K562 (cell line): ENCODE results near the gene RAE1. TPM values are rescaled to one million over a fixed set of nuclear protein-coding genes. Genes with fewer than 3 reads are reported as not detected.
A peak's percentile ranks its signal among the peaks of the same experiment; 100 is the strongest.

ENCODE experiments used
- ATAC-seq: fragments of 200-7000 bp; cut with Tn5 transposase; 3 replicates; pipeline ENCODE4 v1.9.1; 2020; ENCODE audit warnings: moderate library complexity
- BruUV-seq: library from RNA; stranded (reverse); fragments of 400-500 nt; replicated peaks from 2 replicates; lab custom pipeline; 2021; lab: Mats Ljungman, UMichigan
- CTCF ChIA-PET: fragments of 300-600 bp; formaldehyde crosslinking; extraction: SDS; loops from one replicate; lab custom pipeline; 2021; ENCODE audit warnings: low intra/inter-chr PET ratio; lab: Yijun Ruan, JAX
- POLR2A ChIA-PET: fragments of 300-600, 350-650 bp; sonication (Branson Sonifier 250); formaldehyde crosslinking; extraction: SDS; loops from one replicate; lab custom pipeline; 2021; ENCODE audit warnings: antibody characterized with exemption, inconsistent platforms; lab: Yijun Ruan, JAX
- DNase-seq, 4 experiments: peaks; one replicate each; pipeline versions ENCODE4 v3.0.0 to v3.0.0-alpha.2; 2011 to 2018; ENCODE audit warnings: low spot score in 3 of 4, mixed read lengths in 3 of 4; ENCODE audit errors: extremely low read depth in 1 of 4
- FAIRE-seq: peaks from 2 replicates; lab custom pipeline; 2011; peaks lifted over from hg19 to GRCh38; lab: Jason Lieb, UNC
- H2AFZ ChIP-seq: 2 replicates; pipeline ENCODE4 v1.6.0; 2011; ENCODE audit warnings: low read depth, low read length, control low read depth, inconsistent platforms
- H3K27ac ChIP-seq: fragments of 200-600 bp; 3 replicates; pipeline ENCODE4 v1.8.0; 2011; ENCODE audit warnings: low read depth, mild to moderate bottlenecking, control low read depth, inconsistent platforms, low read length, moderate library complexity, mixed read lengths; ENCODE audit errors: extremely low read depth
- H3K27me3 ChIP-seq, 2 experiments: fragments of 300-600 bp in 1 of 2; 2 replicates in 1 of 2; 3 replicates in 1 of 2; pipeline versions ENCODE4 v1.6.0 to v1.8.0; 2011; ENCODE audit warnings: inconsistent platforms in 2 of 2, low read length in 2 of 2, mild to moderate bottlenecking in 1 of 2, mixed read lengths in 1 of 2, moderate library complexity in 1 of 2; ENCODE audit not compliant: control insufficient read depth in 2 of 2, insufficient read depth in 2 of 2
- H3K36me3 ChIP-seq: fragments of 300-600 bp; 3 replicates; pipeline ENCODE4 v1.8.0; 2011; ENCODE audit warnings: mild to moderate bottlenecking, low read length, inconsistent platforms; ENCODE audit not compliant: control insufficient read depth, insufficient read depth
- H3K4me1 ChIP-seq, 2 experiments: fragments of 200-600 bp in 1 of 2; replicated peaks in 1 of 2; 2 replicates in 1 of 2; 3 replicates in 1 of 2; pipeline versions ENCODE4 v1.5.1 to v1.8.0; 2011; ENCODE audit warnings: inconsistent platforms in 2 of 2, low read length in 2 of 2, mild to moderate bottlenecking in 1 of 2, mixed read lengths in 1 of 2, moderate library complexity in 1 of 2; ENCODE audit not compliant: control insufficient read depth in 2 of 2, insufficient read depth in 2 of 2
- H3K4me2 ChIP-seq: 2 replicates; pipeline ENCODE4 v1.6.1; 2011; ENCODE audit warnings: low read length, control low read depth, inconsistent platforms, mixed read lengths; ENCODE audit not compliant: insufficient read depth
- H3K4me3 ChIP-seq: fragments of 200-600 bp; sonication (generic), shearing (Covaris generic); 2 replicates; pipeline ENCODE4 v1.5.1; 2016; ENCODE audit warnings: control low read depth, inconsistent platforms
- H3K79me2 ChIP-seq: fragments of 200-600 bp; 3 replicates; pipeline ENCODE4 v1.8.0; 2011; ENCODE audit warnings: low read length, inconsistent platforms; ENCODE audit not compliant: control insufficient read depth, insufficient read depth
- H3K9ac ChIP-seq, 2 experiments: 2 replicates each; pipeline versions ENCODE4 v1.6.0 to v1.6.1; 2011; ENCODE audit warnings: low read depth in 2 of 2, low read length in 2 of 2, control low read depth in 1 of 2, inconsistent platforms in 1 of 2, mild to moderate bottlenecking in 1 of 2, mixed read lengths in 1 of 2; ENCODE audit not compliant: insufficient read depth in 1 of 2
- H3K9me1 ChIP-seq: one replicate; pipeline ENCODE4 v1.6.0; 2011; ENCODE audit warnings: inconsistent platforms, mild to moderate bottlenecking, low read length, moderate library complexity; ENCODE audit not compliant: control insufficient read depth, insufficient read depth
- H3K9me3 ChIP-seq: replicated peaks from 2 replicates; pipeline ENCODE4 v1.5.1; 2011; ENCODE audit warnings: low read depth, low read length, inconsistent platforms; ENCODE audit not compliant: control insufficient read depth, insufficient read depth
- H4K20me1 ChIP-seq: replicated peaks from 2 replicates; pipeline ENCODE4 v1.6.1; 2011; ENCODE audit warnings: low read length, inconsistent platforms, mixed read lengths; ENCODE audit not compliant: control insufficient read depth, insufficient read depth
- POLR2G ChIP-seq: fragments of 200-400 bp; formaldehyde crosslinking; IDR thresholded peaks from 2 replicates; pipeline ENCODE4 v1.6.1; 2017; ENCODE audit warnings: low read depth, mild to moderate bottlenecking, antibody characterized with exemption, low read length, moderate library complexity
- WGBS: fragments of 100-300 bp; shearing (Covaris generic); methylation state at CpG from one replicate; pipeline ENCODE4 v1.1.6; 2016; ENCODE audit warnings: low coverage, mixed read lengths; ENCODE audit not compliant: insufficient coverage; ENCODE audit errors: missing lambda C conversion rate; 5-methylcytosine and 5-hydroxymethylcytosine counted together
- in situ Hi-C: fragments of 300-500 bp; cut with MboI; formaldehyde crosslinking; loops from 4 replicates; pipeline ENCODE4 v1.15.0; 2018; ENCODE audit warnings: inconsistent platforms, mixed read lengths
- intact Hi-C: fragments of 100-400 bp; cut with micrococcal nuclease; formaldehyde crosslinking; loops from 2 replicates; pipeline ENCODE4 v1.14.2; 2022
- polyA plus RNA-seq, 8 experiments: library from polyadenylated mRNA; depleted of rRNA in 4 of 8; stranded (reverse) in 5 of 8; unstranded in 3 of 8; fragments of >200 nt; fragmentation: Nextera tagmentation in 2 of 8; fragmentation: Illumina TruSeq in 1 of 8; extraction: Ambion mirVana in 2 of 8; extraction: Trizol in 1 of 8; gene quantifications; 2 replicates each; pipeline versions ENCODE4 v1.2.1 to v1.2.3, GENCODE V29; 2011 to 2014; ENCODE audit warnings: inconsistent platforms in 1 of 8, missing spikeins in 1 of 8
- total RNA-seq, 7 experiments: library from RNA; depleted of rRNA in 6 of 7; stranded (reverse); fragments of >200 nt in 6 of 7; fragmentation: Illumina TruSeq in 2 of 7; extraction: Trizol in 2 of 7; gene quantifications; 2 replicates each; pipeline versions ENCODE4 v1.2.1 to v1.2.3, GENCODE V29; 2011 to 2021; ENCODE audit warnings: low replicate concordance in 1 of 7
- TF ChIP-seq, protein P1 (sequence below): sonication (generic); formaldehyde crosslinking; IDR thresholded peaks from 2 replicates; pipeline ENCODE4 v1.8.1; 2023; ENCODE audit warnings: mild to moderate bottlenecking, missing genetic modification reagents

RAE1 gene
- total and polyA plus RNA-seq, 9 of the 15 experiments (the other 6 are each of a cell fraction or from before 2014, with no cell fraction given): 33.7 to 248 (median 77.7) TPM

DNA sequence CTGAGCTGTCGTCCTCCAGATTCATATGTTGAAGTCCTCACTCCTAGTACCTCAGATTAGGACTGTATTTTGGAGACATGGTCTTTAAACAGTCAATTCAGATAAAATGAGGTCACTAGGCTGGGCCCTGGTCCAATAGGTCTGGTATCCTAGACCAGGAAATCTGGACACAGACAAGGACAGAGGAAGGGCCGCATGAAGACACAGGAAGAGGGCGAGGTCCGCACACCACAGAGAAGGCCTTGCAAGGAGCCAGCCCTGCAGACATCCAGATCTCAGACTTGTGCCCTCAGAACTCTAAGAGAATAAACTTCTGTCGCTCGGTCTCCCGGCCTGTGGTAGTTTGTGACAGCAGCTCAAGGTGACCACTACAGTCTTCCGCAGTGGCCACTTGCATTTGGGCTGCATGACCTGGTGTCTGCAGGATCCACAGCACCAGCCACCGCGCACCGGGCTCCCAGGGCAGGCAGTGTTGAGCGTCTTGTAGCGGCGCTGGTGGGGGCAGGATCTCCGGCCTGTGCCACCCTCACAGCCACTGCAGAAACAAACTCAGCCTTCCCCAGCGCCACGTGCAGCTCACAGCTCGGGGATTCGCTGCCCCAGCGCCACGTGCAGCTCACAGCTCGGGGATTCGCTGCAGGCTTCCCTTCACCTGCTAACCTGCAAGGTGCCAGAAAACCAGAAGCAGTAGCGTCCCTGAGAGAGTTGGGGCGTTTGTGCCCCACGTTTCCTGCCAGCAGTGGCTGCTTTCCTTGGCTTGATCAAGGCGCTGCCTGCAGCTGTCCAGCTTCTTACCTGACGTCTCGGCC, 34.1 kb downstream of the RAE1 start:
- Histone ChIP-seq H3K9me3 (no peaks in the 10 kb centered on the region), H3K4me3 (no peak overlapping the region), H3K27ac (no peak overlapping the region), H3K27me3 (no peaks in the 10 kb centered on the region), H3K9me1 (no peaks in the 10 kb centered on the region), H2AFZ (no peak overlapping the region), H3K9ac (peak overlapping the region in 1 of 2 experiments; percentile 52; a peak in 2 of 4 replicates), H3K36me3 (peaks cover 5% of the 10 kb centered on the region; the same call in 1 of the 3 replicates), H3K4me2 (no peak overlapping the region), H3K4me1 (peaks cover 13 to 30% of the 10 kb centered on the region in 2 experiments), H4K20me1 (no peaks in the 10 kb centered on the region), H3K79me2 (no peaks in the 10 kb centered on the region)
- FAIRE-seq: no peak
- 78% methylated on average over 20 of the region's 29 CpGs for WGBS
- ChIA-PET POLR2A (interaction anchor here (0.6 to 1.0 kb wide), 4 partner anchors 11 to 147 kb away, joined by 3 to 5 read pairs (median 4); no protein-coding TSS in a partner anchor), CTCF (no interaction called here)
- no TSS peak for BruUV-seq
- TF ChIP-seq POLR2G: 0 out of 2 replicates have a peak, but pooled peaks have one; percentile 21
- TF ChIP-seq, protein P1, sequence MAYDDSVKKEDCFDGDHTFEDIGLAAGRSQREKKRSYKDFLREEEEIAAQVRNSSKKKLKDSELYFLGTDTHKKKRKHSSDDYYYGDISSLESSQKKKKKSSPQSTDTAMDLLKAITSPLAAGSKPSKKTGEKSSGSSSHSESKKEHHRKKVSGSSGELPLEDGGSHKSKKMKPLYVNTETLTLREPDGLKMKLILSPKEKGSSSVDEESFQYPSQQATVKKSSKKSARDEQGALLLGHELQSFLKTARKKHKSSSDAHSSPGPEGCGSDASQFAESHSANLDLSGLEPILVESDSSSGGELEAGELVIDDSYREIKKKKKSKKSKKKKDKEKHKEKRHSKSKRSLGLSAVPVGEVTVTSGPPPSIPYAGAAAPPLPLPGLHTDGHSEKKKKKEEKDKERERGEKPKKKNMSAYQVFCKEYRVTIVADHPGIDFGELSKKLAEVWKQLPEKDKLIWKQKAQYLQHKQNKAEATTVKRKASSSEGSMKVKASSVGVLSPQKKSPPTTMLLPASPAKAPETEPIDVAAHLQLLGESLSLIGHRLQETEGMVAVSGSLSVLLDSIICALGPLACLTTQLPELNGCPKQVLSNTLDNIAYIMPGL (CRISPR knock-in tag): no peak
- in situ Hi-C loops: loop anchor here (5.0 to 25.0 kb wide), 3 partner anchors 107 to 827 kb away; no protein-coding TSS in a partner anchor
- DNase-seq: no peak
- no peak for ATAC-seq
- intact Hi-C loops: loop anchor here (5.0 kb wide), 1 partner anchor 37 kb away; no protein-coding TSS in a partner anchor
